ENCODE results near the gene COMP.

DNA sequence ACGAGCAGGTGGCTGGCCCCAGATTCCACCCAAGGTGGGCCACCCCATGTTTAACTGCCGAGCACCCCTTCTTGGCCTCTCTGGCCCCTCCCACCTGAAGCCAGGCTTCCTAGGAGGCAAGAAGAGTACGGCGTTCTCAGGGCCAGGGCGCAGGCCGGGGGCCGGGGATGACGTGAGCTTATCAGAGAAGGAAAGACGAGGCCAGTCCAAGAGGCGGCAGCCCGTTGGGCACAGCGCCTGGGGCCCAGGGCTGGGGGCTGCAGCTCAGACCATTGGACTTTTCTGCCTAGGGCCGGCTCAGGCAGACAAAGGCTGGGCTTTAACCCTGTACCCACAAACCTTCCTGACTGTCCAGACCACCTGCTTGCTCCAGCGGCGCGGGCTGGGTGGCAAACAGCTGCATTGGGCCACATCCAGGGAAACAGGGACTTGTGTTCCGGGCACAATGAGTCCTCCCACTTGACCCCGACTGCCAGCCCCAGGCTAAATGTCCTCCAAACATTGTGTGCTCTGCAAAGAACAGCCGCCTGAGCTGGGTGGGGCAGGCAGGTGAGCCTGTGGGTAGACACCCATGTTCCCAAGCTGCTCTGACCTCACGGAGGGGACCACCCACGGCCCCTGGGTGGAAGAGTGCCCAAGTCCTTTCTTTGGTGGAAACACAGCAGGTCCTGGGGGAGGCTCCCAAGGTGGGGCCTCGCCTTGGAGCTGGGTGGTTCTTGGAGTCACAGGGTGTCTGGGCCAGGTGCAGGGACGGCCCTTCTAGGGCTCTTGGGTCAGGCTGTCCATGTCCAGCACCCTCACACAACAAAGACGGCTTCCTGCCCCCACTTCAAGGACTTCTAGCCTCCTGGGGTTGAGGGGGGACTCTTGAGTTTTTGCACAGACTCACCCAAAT, 21.9 kb downstream of the COMP start:
- TF ChIP-seq CTCF (conservative IDR thresholded peaks at IDR 0.05) (no peak), EZH2 (IDR thresholded peaks at IDR 0.05; ENCODE audit: low read depth) (no peak)
